Transverse colon (tissue), 4 donors: ENCODE results near the gene MEX3B.

Source experiments
- POLR2A ChIP-seq: fragments of 450-650 bp; IDR thresholded peaks from one replicate; pipeline ENCODE4 v1.6.1; 2016; ENCODE audit warnings: antibody characterized with exemption, mild to moderate bottlenecking, moderate library complexity
- POLR2AphosphoS5 ChIP-seq, 3 donors: sonication (generic); formaldehyde crosslinking; IDR thresholded peaks; one replicate each; pipeline ENCODE4 v1.6.1; 2016; ENCODE audit warnings: antibody characterized with exemption in 3 of 3
- TF ChIP-seq, protein P1 (sequence below), 5 experiments: fragments of 200-600 bp in 3 of 5; fragments of 450-650 bp in 2 of 5; sonication (generic) in 3 of 5; IDR thresholded peaks; 1 replicate in 2 of 5; 2 replicates in 3 of 5; pipeline ENCODE4 v1.5.1; 2016 to 2017; ENCODE audit warnings: antibody characterized with exemption in 5 of 5, inconsistent platforms in 3 of 5, mild to moderate bottlenecking in 2 of 5, moderate library complexity in 1 of 5

DNA sequence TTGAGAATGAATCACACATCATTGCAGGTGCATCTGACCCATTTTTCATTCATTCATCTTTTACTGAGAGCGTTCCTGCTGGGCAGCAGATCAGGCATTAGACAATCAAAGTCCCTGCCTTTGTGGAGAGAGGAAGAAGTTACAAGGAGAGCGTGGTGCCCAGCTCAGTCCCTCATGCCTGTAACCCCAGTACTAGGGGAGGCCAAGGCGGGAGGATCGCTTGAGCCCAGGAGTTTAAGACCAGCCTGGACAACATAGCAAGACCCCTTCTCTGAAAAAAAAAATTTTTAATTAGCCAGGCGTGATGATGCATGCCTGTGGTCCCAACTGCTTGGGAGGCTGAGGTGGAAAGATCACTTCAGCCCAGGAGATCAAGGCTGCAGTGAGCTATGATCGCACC, 35.0 kb upstream of the MEX3B start:
- TF ChIP-seq, protein P1, sequence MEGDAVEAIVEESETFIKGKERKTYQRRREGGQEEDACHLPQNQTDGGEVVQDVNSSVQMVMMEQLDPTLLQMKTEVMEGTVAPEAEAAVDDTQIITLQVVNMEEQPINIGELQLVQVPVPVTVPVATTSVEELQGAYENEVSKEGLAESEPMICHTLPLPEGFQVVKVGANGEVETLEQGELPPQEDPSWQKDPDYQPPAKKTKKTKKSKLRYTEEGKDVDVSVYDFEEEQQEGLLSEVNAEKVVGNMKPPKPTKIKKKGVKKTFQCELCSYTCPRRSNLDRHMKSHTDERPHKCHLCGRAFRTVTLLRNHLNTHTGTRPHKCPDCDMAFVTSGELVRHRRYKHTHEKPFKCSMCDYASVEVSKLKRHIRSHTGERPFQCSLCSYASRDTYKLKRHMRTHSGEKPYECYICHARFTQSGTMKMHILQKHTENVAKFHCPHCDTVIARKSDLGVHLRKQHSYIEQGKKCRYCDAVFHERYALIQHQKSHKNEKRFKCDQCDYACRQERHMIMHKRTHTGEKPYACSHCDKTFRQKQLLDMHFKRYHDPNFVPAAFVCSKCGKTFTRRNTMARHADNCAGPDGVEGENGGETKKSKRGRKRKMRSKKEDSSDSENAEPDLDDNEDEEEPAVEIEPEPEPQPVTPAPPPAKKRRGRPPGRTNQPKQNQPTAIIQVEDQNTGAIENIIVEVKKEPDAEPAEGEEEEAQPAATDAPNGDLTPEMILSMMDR (IDR thresholded peaks at IDR 0.05), result no peak
- TF ChIP-seq POLR2A, result no peak
- TF ChIP-seq POLR2AphosphoS5 (IDR thresholded peaks at IDR 0.05), result no peak
